ENCODE results near the gene CNOT3. TPM values are rescaled to one million over a fixed set of nuclear protein-coding genes. Genes with fewer than 3 reads are reported as not detected.

CNOT3 gene
- total RNA-seq, 2 donors from 2014 or later = 22.4 to 51.4 TPM

DNA sequence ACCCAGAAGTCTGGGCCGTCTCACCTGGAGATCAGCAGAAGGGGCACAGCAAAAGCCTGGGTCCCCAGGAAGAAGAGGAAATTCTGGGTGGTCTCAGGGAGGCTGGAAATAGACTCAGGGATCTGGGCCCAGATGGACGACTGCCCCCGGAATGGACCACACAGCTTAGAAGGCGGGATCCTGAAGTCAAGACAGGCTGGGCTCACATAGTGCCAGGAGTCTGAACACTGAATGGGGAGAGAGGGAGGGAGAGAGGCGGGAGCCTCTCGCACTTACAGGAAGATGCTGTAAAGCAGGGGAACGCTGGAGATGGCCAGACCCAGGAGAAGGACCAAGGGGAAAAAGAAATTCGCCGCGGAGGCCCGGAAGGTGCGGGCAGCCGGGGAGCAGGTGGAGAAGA lies 23.3 kb downstream of the CNOT3 start:
- TF ChIP-seq POLR2A (IDR thresholded peaks at IDR 0.05) = no peak
- TF ChIP-seq, protein P1, sequence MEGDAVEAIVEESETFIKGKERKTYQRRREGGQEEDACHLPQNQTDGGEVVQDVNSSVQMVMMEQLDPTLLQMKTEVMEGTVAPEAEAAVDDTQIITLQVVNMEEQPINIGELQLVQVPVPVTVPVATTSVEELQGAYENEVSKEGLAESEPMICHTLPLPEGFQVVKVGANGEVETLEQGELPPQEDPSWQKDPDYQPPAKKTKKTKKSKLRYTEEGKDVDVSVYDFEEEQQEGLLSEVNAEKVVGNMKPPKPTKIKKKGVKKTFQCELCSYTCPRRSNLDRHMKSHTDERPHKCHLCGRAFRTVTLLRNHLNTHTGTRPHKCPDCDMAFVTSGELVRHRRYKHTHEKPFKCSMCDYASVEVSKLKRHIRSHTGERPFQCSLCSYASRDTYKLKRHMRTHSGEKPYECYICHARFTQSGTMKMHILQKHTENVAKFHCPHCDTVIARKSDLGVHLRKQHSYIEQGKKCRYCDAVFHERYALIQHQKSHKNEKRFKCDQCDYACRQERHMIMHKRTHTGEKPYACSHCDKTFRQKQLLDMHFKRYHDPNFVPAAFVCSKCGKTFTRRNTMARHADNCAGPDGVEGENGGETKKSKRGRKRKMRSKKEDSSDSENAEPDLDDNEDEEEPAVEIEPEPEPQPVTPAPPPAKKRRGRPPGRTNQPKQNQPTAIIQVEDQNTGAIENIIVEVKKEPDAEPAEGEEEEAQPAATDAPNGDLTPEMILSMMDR (IDR thresholded peaks at IDR 0.05) = no peak
- WGBS, 2 donors = 25 to 34% methylated on average over 13 of the region's 13 CpGs
- H3K4me1 ChIP-seq = peaks cover 48% of the 10 kb centered on the region
- intact Hi-C loops (cut with DNase I) = no loop called here
- ATAC-seq (no peak), DNase-seq (no peak)
- H3K27me3 ChIP-seq = no peaks in the 10 kb centered on the region
- H3K36me3 ChIP-seq (replicated peaks in 1 of 2; ENCODE audit: insufficient read depth in 1 of 2, low read depth in 2 of 2) = peaks cover 5 to 8% of the 10 kb centered on the region in 2 donors
- no peaks in the 10 kb centered on the region for H3K9me3 ChIP-seq
- peak overlapping the region in 3 of 4 donors; percentile 86 to 96 (median 95) for H3K27ac ChIP-seq
- H3K4me3 ChIP-seq = no peak overlapping the region

DNA sequence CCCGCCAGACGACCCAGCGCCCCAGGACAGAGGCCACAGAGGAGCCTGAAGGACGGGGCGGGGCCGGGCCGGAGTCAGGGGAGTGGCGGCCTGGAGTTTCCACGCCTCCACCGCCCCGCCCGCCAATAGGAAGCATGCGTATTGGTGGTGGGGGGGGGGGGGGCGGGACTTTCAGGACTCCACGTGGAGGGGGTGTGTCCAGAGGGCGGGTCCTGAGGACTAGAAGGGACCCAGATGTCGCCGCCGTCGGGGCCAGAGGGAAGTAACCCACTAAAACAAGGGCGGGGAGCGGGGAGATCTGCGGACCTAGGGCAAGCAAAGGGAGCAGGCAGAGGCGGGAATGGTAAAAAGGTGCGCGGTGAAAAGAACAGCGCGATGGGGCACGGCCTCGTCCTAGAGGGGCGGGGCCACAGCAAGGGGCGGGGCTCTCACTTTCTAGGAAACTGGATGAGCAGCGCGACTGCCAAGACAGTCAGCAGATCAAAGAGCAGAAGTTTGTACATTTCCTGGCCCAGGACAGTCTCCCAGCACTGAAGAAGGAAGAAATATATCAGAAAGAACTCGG lies 24.8 kb downstream of the CNOT3 start:
- peak; percentile 89 to 95 (median 94) for DNase-seq
- H3K4me1 ChIP-seq = peaks cover 48% of the 10 kb centered on the region
- peak in 2 of 3 donors; percentile 5 to 24 for TF ChIP-seq POLR2A (IDR thresholded peaks at IDR 0.05)
- TF ChIP-seq, protein P1 (IDR thresholded peaks at IDR 0.05) = no peak
- H3K9me3 ChIP-seq = no peaks in the 10 kb centered on the region
- 2 to 6% methylated on average over 18 to 32 of the region's 35 CpGs for WGBS, 2 donors
- H3K4me3 ChIP-seq = no peak overlapping the region
- no peaks in the 10 kb centered on the region for H3K36me3 ChIP-seq (replicated peaks in 1 of 2; ENCODE audit: insufficient read depth in 1 of 2, low read depth in 2 of 2)
- no peaks in the 10 kb centered on the region for H3K27me3 ChIP-seq
- ATAC-seq = peak; percentile 33
- intact Hi-C loops (cut with DNase I) = no loop called here
- peak overlapping the region in 2 of 4 donors; percentile 30 to 68 for H3K27ac ChIP-seq

GRCh38 chr19:54162884-54163283 lies 25.3 kb downstream of the CNOT3 start:
- DNase-seq (no peak), ATAC-seq (no peak)
- intact Hi-C loops (cut with DNase I) = no loop called here
- Histone ChIP-seq H3K36me3 (replicated peaks in 1 of 2; ENCODE audit: insufficient read depth in 1 of 2, low read depth in 2 of 2) (no peaks in the 10 kb centered on the region), H3K27me3 (no peaks in the 10 kb centered on the region), H3K27ac (peak overlapping the region in 2 of 4 donors; percentile 30 to 68), H3K4me1 (peaks cover 46% of the 10 kb centered on the region), H3K4me3 (no peak overlapping the region), H3K9me3 (no peaks in the 10 kb centered on the region)
- WGBS, 2 donors = 68% methylated on average over 14 of the region's 14 CpGs
- TF ChIP-seq, protein P1 (IDR thresholded peaks at IDR 0.05) = no peak
- TF ChIP-seq POLR2A (IDR thresholded peaks at IDR 0.05) = peak in 1 of 3 donors; percentile 5

- H3K4me3 ChIP-seq = no peak overlapping the region
- H3K36me3 ChIP-seq (replicated peaks in 1 of 2; ENCODE audit: insufficient read depth in 1 of 2, low read depth in 2 of 2) = no peaks in the 10 kb centered on the region
- peaks cover 36% of the 10 kb centered on the region for H3K4me1 ChIP-seq
- intact Hi-C loops (cut with DNase I) = loop anchor here (5.0 kb wide), 1 partner anchor 68 kb away; no protein-coding TSS in a partner anchor
- H3K27me3 ChIP-seq = no peaks in the 10 kb centered on the region
- peak; percentile 61 to 75 (median 62) for DNase-seq
- WGBS, 2 donors = 19 to 26% methylated on average over 13 to 35 of the region's 37 CpGs
- no peak overlapping the region for H3K27ac ChIP-seq
- TF ChIP-seq, protein P1 (IDR thresholded peaks at IDR 0.05) = no peak
- TF ChIP-seq POLR2A (IDR thresholded peaks at IDR 0.05) = peak in 1 of 3 donors; percentile 11
- no peak for ATAC-seq
- H3K9me3 ChIP-seq = no peaks in the 10 kb centered on the region
Observed at GRCh38 chr19:54164369-54165068, 27.0 kb downstream of the CNOT3 start.

Data from body of pancreas (tissue), 4 donors.